GM18502 (cell line): Measurements from ENCODE around the gene PCGF2.

Source experiments
- ATAC-seq: cut with Tn5 transposase; IDR thresholded peaks from one replicate; pipeline ENCODE4 v1.9.1; 2021; ENCODE audit warnings: mild to moderate bottlenecking; ENCODE audit not compliant: unreplicated experiment, poor library complexity

PCGF2 gene

DNA sequence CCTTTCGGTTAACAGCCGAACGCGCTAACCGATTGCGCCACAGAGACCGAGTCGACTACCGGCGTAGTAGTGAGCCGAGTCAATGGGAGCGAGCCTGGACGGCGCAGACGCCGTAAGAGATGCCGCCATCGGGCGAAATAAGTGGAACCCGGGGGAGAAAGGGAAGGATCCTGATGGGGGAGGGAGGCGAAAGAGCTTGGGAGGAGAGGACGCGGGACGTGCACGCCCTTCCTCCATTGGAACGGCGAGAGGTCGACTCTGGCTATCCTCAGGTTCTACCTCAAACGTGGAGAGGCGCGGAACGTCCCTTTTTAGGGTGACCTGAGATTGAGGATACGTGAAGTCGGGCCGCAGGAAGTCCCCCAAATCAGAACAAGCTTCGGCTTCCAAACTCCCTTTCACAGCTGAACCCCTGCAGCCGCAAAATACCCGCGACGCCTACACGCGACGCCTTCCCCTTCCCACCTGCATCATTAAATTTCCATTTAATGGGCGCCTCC is 3.7 kb upstream of the PCGF2 start:
- ATAC-seq, result peak; percentile 27

DNA sequence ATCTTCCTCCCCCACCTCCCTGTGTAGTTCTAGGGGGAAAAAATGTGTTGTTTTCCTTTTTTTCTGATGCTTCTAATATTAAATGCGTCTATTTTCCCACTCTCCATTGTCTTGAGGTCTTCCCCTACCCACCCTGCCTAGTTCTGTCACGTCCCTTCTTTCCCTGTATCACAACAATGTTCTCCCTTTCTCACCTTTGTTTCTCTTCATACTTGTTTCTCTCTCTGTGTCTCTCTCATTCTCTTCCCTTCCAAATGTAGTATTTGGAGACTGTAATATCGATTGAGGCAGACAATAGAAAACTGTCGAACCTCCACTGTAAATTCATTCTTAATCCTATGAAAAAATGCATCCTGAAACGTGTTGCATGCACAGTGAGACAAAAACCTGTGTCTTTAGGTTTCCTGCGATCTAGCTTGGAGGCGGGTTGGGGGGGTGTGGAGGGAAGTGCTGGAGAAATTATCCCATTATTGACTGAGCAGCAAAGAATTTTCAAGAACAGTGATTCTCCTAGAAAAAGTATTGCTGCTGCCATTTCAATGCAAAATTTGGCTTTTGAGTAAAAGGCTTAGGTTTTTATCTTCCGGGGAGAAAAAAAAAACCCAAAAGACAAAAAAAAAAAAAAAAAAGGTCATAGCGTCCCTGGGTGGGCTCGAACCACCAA is 3.1 kb upstream of the PCGF2 start:
- no peak for ATAC-seq

DNA sequence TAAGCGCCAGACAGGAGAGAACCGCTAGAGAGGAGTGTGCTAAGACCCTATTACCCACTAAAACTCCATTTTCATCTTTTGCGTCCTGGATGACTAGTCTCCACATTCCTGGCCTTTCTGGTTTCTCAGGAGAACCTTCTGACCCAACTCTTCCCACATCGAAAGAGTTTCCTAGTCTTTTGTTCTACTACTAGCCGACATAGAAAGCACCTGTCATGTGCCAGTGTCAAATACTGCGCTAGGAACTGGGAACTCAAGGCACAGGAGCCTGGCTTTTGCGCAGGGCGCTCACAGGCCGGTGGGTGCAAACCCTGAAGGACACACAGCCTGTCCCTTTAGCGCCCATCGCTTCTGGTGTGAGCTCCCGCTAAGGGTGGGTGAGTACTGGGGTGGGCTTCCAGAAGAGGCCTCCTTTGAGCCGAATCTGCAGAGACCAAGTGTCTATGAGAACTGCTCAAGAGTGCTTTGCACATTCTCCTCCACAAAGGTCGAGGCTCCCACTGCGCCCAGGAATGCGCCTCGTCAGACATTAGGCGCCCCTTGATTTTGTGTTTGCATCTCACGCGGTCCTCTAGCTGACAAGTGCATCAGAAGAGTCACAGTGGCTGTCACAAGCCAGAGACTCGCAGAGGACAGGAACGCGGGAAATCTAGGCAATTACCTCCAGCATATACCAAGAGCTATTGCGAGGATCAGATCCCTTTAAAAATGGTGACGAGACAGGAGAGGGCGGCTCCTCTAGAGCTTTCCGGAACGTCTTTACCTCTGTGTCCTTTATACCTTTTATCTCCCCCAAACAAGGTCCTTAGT is 2.4 kb upstream of the PCGF2 start:
- ATAC-seq, result no peak

DNA sequence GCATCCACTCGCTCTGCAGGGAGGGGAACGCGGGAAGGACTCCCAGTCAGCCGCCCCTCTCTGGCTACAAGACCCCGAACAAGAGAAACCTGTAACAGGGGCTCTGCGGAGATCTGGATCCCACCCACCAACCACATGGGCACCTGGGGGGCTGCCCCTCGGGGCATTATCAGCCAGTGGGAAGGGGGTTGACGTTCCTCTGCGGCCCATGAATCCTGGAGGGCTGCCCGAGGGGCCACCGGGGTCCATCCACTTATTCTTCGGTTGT is 1.8 kb upstream of the PCGF2 start:
- ATAC-seq, result no peak

DNA sequence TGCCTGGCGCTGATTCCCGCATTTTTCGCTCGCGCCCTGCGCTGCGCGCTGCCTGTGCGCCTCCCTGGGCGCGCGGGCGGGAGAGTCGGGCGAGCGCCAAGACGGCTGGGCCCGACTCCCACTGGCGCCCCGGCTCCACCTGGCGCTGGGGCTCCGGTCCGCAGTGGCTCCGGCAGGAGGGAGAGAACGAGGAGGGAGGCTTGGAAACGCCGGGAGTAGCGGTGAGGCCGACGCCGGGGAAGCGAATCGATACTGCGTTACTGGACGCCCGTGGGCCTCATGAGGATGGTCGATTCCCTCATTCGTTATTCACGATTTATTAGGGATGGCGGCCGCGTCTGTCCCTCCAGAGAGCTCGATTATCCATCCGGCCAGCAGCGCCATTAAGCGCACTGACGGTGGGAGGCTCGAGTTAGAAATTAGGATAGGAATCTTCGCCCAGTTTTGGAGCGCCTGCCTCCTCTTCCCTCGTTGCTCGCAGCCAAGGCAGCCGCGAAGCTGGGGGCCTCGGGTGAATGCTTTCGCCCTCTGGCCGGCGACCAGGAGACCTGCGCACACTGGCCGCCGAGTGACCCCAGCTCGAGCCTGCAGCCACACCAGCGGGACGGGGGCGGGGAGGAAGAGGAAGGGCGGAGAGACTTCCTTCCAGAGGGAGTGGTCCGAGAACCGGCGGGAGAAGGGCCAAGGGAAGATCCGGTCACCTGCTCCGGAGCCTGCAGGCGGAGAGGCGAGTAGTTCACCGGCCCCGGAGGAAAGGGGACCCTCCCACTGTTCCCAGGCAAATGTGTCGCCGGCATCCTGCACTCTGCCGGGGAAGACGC is 1.3 kb upstream of the PCGF2 start:
- ATAC-seq, result no peak

DNA sequence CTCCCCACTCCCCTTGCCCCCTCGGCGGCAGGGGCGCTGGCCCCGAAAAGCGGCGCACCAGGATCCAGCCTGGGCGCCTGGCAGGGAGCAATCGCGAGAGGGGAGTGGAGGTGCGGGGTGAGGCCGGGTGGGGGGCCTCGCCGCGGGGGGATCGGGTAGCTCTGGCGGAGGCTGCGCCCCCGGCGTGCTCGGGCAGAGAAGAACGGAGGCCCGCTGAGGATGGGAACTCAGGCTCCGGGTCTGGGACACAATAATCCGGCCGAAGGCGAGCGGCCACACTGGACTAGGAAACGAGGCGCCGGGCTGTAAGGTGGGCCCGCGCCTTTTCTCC is 721 bp upstream of the PCGF2 start:
- no peak for ATAC-seq

DNA sequence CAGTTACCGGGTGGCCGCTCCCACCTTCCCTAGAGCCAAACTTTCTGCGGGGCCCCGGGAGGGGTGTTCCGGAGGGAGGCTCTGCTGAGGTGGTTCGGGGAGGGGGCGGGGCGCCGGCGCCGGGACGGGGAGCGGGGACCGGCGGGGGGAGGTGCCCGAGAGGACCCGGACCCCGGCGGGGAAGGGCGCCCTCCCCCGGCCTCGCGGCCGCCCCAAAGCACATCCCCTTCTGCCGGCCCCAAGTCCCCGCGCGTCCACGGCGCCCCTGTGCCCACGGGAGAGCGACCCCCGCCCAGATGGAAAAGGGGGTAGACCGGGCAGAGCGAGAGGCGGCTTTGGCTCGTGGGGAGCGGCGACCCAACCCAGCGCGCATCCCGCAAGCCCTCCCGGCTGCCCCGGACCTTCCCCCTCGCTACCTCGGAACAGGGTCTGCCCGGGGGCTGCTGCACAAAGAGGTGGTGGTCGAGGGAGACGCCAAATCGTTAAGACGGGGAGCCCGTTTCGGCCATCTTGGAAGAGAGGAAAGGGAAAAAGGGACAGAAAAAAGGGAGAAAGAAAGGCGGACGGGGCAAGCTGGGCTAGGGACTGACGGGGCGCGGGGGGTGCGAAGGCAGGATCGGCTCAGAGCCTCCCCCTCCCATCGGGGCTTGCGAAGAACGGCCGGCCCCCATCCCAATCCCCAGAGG is 530 bp downstream of the PCGF2 start:
- no peak for ATAC-seq

DNA sequence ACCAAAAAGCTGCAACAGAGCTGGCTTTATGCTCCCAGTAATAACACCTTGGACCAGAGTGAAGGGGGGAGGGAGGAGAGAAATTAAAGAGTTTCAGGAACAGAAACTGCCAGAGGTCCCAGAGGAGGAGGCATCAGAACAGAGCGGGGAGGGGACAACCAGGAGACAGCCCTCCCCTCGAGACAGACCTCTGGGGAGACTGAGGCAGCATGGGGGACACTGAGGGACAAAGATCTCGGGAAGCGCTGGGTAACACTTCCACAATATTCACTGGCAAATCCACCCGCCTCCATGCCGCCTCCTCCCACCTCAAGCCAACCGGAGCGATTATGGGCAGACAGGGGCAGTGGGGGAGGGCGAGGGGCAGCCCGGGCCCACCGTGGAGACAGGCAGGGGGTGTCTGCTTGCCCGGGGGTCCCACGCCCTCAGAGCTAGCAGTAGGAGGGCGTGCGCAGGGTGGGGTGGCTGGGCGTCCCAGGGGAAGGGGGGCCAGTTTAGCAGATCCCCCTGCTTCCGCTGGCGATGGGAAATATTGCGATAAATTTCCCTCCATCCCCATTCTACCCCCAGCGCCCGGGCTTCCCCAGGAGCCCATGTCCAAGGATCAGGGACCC is 1.2 kb downstream of the PCGF2 start:
- ATAC-seq, result no peak

DNA sequence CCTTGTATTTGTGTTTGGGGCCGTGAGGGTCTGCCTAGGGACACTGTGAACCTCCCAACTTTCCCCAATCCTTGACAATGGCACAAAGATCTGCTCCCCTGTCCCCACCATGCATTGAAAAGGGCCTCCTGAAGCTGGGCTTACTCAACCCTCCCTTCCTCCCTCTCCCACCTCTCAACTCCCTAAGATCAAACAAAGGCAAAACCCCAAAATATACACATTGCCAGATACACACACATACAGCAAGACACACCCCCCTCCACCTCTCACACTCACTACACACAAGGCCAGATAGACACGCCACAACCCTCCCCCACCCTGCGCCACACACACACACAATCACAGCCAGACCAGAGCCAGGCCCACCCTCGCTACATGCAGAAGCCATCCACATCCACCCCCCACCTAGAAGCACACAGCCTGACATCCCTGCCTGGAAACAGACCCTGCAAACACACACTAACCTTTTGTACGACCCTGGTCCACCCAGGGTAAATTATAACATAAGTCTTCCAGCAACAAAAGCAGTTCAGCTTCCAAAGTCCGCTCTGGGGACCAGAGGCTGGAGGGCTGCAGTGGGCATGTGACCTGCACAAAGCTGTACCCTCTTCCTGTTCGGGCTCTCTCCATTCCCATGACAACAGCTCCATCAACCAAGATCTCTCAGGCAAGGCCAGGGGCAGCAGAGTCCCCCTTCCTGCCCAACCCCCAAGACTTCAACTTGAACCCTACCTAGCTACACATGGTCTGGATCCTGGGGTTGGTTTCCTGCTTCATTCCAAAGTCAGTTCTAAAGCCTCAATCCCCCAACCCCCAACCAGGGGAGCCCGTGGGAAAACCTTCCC is 1.9 kb downstream of the PCGF2 start:
- no peak for ATAC-seq

DNA sequence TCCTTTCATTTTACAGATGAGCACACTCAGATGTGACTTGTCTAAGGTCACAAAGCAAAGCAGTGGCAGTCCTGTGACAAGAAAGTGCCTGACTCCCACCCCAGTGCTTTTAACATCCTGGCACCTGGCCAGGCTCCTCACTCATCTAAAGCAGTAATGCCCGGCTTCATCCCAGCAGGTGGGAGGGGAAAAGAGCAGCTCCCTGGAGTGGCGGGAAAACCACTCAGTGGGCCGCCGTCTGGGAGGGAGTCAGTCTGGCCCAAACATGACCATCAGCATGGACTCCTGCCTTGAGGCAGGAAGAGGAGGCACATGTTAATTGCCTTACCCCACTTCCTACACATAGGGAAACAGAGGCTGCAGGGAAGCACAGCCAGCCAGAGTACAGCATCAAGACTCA is 2.6 kb downstream of the PCGF2 start:
- no peak for ATAC-seq

DNA sequence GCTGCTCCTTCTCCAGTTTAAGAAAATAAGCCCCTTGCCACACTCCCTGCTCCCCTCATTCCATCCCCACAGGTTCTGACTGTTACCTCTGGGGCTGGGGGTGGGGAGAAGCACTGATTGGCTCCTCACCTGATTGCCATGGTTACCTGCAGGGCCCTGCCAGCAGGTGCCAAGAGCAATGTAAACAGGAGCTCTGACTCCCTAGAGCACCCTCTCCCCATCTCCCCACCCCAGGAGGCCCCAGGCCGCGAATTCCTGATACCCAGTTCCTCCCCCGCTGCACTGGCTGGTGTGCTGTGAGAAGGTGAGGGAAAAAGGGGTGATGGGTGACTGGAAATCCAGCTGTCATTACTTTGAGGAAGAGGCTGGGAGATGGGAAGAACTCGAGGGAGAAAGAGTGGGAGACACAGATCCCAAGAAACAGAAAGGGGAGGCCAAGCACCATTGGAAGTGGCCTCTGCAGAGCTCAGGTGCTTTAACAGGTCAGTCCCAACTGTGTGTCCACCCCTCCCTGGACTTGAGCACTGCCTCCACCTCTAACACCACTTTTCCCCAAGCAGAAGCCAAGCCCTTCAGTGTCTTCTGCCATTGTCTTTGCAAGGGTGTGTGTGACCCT is 4.5 kb downstream of the PCGF2 start:
- no peak for ATAC-seq

DNA sequence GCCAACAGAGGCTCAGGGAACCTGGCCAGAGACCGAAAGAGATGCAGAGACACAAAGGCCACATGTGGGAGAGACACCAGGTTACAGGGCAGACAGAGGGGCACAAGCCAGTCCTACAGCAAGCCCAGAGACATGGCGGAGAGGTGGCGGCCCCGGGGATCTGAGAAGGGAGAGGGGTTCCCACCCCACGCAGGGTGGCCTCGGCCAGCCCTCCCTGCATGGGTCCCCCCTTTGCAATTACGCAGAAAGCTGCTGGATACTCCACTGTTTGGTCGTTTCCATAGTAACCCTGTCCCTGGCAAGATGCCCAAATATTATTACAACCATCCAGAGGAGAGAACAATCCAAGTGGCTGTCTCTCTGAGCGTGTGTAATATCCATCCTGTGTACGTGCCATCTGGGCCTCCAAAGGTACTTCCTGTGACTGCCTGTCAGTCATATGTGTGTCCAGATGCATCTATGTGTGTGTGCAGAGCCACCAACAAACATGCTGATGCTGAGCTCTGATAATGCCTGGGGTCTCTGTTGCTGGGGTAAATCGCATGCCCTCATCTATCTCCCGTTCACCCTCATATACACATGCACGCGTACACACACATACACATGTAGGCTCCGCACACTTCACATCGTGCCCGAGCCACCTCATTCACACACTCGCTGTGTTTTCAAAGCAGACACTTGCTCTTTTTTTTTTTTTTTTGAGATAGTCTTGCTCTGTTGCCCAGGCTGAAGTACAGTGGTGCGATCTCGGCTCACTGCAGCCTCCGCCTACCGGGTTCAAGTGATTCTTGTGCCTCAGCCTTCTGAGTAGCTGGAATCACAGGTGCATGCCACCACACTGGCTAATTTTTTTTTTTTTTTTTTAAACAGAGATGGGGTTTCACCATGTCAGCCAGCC is 5.5 kb downstream of the PCGF2 start:
- no peak for ATAC-seq

DNA sequence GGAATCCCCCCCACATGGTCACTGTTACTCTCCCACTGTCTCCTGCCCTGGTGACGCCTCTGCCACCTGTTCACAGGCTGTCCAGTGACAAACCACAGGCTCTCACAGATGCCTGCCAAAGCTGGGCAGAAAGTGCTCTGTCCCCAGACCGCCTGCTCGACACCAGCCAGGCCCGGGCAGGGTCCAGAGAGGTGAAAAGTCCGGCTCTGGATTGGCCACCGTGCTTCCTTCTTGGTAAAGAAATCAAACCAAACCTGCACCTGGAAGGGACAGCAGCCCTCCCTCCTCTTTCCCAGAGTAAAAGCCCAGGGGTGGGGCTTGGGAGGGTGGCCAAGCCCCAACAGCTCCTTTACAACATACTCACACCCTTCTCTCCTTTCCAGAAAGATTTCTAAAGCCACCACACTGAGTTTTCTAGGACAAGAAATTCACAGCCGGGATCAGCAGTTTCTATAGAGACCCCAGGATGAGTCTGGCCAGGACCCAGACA is 6.2 kb downstream of the PCGF2 start:
- ATAC-seq, result no peak

DNA sequence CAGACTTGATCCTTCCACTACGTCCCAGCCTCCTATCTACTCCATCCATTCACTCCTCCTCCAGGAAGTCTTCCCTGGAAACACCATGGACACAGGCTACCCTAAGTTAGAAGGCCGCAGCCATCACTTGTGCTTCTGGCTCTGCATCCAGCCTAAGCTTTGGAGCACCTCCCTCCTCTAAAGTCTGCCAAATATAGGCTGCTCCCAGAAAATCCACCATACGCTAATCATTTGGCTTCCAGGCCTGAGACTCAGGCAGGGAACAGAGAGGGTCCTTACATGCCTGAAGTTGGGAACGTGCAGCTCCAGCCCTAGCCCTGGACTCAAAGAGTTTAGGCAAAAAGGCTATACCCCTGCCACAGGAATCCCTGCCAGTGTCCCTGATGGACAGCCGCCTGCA is 6.7 kb downstream of the PCGF2 start:
- ATAC-seq, result no peak

DNA sequence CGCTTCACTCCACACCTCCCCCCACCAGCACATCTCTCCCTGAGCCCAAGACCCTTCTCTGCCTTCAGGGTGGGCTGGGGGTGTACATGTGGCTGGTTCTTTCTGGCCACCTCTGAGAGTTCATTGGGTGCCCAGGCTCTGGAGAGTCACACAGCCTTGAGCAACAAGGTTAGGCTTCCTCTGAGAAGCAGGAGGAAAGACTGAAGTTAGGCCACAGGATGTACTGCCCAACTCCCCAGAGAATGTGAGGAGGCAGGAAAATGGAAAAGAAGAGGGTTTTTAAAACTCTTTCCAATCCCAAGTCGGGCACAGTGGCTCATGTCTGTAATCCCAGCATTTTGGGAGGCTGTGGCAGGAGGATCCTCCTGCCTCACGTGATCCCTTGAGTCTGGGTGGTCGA is 7.3 kb downstream of the PCGF2 start:
- no peak for ATAC-seq

DNA sequence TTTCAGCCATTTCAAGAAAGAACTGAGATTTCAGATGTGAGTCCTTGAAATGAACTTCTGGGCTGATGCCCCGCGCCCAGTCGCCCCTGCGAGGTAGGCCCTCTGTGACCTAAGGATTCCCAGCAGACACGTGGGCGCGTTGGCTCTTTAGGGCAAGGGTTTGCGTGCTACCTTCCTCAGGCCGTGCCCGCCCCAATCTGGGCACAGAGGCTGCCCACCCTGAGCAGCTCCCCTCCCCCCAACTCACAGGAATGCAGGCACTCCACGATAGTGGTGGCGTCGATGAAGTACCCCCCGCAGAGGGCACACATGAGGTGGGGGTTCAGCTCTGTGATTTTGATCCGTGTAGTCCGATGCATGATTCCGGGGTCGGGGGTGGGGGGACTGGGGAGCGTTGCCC is 8.1 kb downstream of the PCGF2 start:
- ATAC-seq, result no peak

DNA sequence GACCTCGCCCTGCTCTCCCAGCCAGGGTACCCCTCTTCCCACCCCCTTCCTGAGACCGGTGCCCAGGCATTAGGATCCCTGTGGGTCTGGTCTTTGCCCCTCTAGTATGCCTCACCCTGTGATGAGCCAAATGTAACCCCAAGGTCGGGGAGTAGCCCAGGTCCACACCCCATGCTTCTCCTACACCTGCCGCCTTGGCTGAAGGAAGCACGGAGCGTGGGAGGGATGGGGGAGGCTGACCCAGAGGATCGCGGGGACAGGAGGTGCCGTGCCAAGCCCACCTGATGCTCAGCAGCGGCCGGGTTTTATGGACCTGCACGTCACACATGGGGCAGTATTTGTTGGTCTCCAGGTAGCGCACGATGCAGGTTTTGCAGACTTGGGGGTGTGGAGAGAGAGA is 8.8 kb downstream of the PCGF2 start:
- no peak for ATAC-seq

DNA sequence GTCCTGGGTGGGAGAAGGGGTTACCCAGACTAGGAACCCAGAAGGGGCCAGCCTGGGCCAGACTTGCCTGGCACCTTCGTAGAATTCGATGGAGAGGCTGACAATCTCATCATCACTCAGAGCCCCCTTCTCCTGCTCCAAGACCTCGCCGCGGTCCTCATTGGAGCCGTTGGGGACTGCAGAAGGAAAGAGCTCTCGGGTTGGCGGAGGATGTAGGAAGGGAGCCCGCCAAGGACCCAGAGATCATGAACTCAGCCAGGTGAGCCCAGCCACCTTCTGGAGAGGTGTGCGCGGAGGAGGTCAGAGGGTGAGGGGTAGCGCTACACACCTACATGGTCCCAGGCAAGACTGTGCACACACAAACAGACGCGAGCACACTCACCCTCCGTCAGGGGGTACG is 9.4 kb downstream of the PCGF2 start:
- no peak for ATAC-seq
